Osteoblast (primary cell): ENCODE measurements around the gene CFAP100. TPM values are rescaled to one million over a fixed set of nuclear protein-coding genes. Genes with fewer than 3 reads are reported as not detected.

Source experiments
- DNase-seq: peaks from one replicate; pipeline ENCODE4 v3.0.0; 2011; ENCODE audit warnings: low spot score, mixed read lengths; ENCODE audit not compliant: insufficient read length; ENCODE audit errors: missing footprints
- H2AFZ ChIP-seq: 2 replicates; pipeline ENCODE4 v1.6.0; 2011; ENCODE audit warnings: mild to moderate bottlenecking, low read length
- H3K27ac ChIP-seq: 2 replicates; pipeline ENCODE4 v1.5.1; 2011; ENCODE audit warnings: mild to moderate bottlenecking, low read depth, low read length, moderate library complexity
- H3K27me3 ChIP-seq: 2 replicates; pipeline ENCODE4 v1.6.0; 2012; ENCODE audit warnings: mild to moderate bottlenecking, control low read depth, inconsistent platforms, low read length, moderate library complexity; ENCODE audit not compliant: insufficient read depth
- H3K36me3 ChIP-seq: 2 replicates; pipeline ENCODE4 v1.5.1; 2011; ENCODE audit warnings: mild to moderate bottlenecking, low read length, control low read depth, moderate library complexity; ENCODE audit not compliant: insufficient read depth
- H3K4me1 ChIP-seq: 2 replicates; pipeline ENCODE4 v1.5.1; 2011; ENCODE audit warnings: mild to moderate bottlenecking, low read length, control low read depth, moderate library complexity; ENCODE audit not compliant: insufficient read depth
- H3K4me2 ChIP-seq: 2 replicates; pipeline ENCODE4 v1.6.0; 2011; ENCODE audit warnings: mild to moderate bottlenecking, low read length; ENCODE audit not compliant: insufficient read depth
- H3K4me3 ChIP-seq: fragments of 200-600 bp; sonication (generic); 3 replicates; pipeline ENCODE4 v1.5.1; 2012; ENCODE audit warnings: mild to moderate bottlenecking, low read length, inconsistent platforms; ENCODE audit not compliant: insufficient read depth
- H3K79me2 ChIP-seq: 2 replicates; pipeline ENCODE4 v1.6.0; 2012; ENCODE audit warnings: mild to moderate bottlenecking, low read length, control low read depth, inconsistent platforms; ENCODE audit not compliant: insufficient read depth
- H3K9me3 ChIP-seq: 2 replicates; pipeline ENCODE4 v1.5.1; 2011; ENCODE audit warnings: low read depth, low read length, control low read depth
- H4K20me1 ChIP-seq: 2 replicates; pipeline ENCODE4 v1.6.0; 2012; ENCODE audit warnings: mild to moderate bottlenecking, low read length, control low read depth; ENCODE audit not compliant: insufficient read depth
- CTCF ChIP-seq: IDR thresholded peaks from 2 replicates; pipeline ENCODE4 v1.5.1; 2011; ENCODE audit warnings: mild to moderate bottlenecking, low read depth, low read length, moderate library complexity; ENCODE audit errors: extremely low read depth
- total RNA-seq: library from RNA; depleted of rRNA; stranded (reverse); fragments of >200 nt; gene quantifications from 2 replicates; pipeline ENCODE4 v1.2.3, GENCODE V29; 2012

The CFAP100 gene
- total RNA-seq, 1 donor, result not detected

DNA sequence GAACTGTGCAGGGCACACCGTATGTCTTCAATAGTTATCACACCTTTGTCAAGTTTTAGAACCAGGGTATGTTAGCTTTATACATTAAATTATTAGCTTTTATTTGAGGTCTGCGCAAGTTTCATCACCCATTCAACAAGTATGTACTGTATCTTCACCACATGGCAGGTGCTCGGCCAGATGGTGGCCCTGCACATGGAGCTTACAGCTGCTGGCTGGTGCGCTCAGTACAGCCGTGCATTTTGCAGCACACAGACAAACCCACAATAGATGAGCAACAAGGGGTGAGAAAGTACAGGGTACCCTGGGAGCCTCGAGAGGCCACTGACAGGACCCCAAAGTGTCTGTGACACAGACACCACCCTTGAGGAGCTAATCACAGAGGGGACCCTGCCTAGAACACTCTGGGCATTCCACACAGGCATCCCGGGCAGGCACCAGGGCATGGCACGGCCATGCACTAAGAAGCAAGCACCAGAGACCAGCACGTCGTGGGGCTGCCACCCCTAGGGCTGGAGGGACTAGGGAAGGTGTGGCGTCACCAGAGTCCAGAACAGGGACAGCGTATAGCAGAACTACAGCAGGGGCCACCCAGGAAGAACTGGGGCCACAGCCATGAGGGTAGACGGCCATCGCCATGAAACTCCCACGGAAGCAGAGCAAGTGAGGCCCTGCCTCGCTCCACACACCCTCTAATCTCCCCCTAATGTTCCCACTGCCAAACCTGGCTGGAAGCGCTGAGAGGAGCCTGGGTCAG is 53.6 kb downstream of the CFAP100 start:
- H3K27ac ChIP-seq, result no peak overlapping the region
- no peak overlapping the region for H2AFZ ChIP-seq

DNA sequence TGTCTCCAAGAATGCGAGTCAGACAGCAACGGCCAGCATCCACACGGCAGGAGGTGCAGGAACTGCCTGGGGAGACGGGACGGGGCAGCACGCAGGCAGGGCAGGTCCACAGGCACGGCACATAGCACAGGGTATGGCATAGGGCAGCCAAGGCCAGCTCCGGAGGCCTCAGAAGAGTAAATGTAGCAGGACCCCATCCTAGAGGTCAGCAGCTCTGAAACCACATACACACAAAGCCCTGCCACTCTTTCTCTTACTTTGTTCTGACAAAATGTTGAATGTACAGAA is 54.1 kb downstream of the CFAP100 start:
- no peak overlapping the region for H3K4me2 ChIP-seq
- no peak overlapping the region for H3K4me3 ChIP-seq
- no peak for DNase-seq
- no peak overlapping the region for H2AFZ ChIP-seq
- no peaks in the 10 kb centered on the region for H3K27me3 ChIP-seq
- no peak for TF ChIP-seq CTCF
- H3K36me3 ChIP-seq, result peaks cover 24% of the 10 kb centered on the region
- no peaks in the 10 kb centered on the region for H3K9me3 ChIP-seq
- H3K27ac ChIP-seq, result no peak overlapping the region
- H4K20me1 ChIP-seq, result peaks cover 7% of the 10 kb centered on the region
- H3K79me2 ChIP-seq, result no peaks in the 10 kb centered on the region
- H3K4me1 ChIP-seq, result no peaks in the 10 kb centered on the region

More for the DNA sequence above, 53.6 kb downstream of the CFAP100 start:
- Histone ChIP-seq H3K27me3 (no peaks in the 10 kb centered on the region), H3K4me1 (no peaks in the 10 kb centered on the region), H3K4me2 (no peak overlapping the region), H3K4me3 (no peak overlapping the region), H3K9me3 (no peaks in the 10 kb centered on the region), H3K79me2 (no peaks in the 10 kb centered on the region), H4K20me1 (peaks cover 6% of the 10 kb centered on the region), H3K36me3 (peaks cover 24% of the 10 kb centered on the region)
- no peak for TF ChIP-seq CTCF
- DNase-seq, result no peak

DNA sequence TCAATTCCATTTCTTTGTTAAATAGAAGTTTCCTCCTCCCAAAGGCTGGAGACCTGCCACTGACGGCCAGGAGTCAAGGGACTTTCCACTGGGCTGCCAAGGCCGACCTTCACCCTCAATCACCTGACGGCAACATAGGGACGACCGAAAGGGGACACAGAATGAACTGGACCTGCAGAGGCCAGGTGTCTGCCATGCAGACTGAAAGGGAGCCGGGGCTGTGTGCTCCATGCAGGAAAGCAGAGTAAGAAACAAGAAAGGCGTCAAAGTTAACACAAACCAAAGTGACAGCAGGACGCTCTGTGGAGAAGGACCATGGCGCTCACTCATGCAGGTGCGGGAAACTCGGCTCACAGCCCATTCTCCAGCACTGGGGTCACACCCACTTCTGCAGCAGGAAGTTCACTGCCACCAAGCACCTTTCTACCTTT is 54.9 kb downstream of the CFAP100 start:
- DNase-seq, result no peak
- Histone ChIP-seq H4K20me1 (peaks cover 7% of the 10 kb centered on the region), H3K36me3 (peaks cover 28% of the 10 kb centered on the region), H3K79me2 (peaks cover 3% of the 10 kb centered on the region), H3K4me1 (no peaks in the 10 kb centered on the region), H3K27me3 (no peaks in the 10 kb centered on the region), H3K4me2 (no peak overlapping the region), H3K27ac (no peak overlapping the region), H2AFZ (no peak overlapping the region), H3K9me3 (no peaks in the 10 kb centered on the region), H3K4me3 (no peak overlapping the region)
- TF ChIP-seq CTCF, result no peak

- Histone ChIP-seq H3K4me3 (no peak overlapping the region), H3K4me2 (no peak overlapping the region), H3K36me3 (peaks cover 33% of the 10 kb centered on the region), H3K9me3 (no peaks in the 10 kb centered on the region), H3K4me1 (no peaks in the 10 kb centered on the region), H3K79me2 (peaks cover 4% of the 10 kb centered on the region), H3K27me3 (no peaks in the 10 kb centered on the region), H4K20me1 (peaks cover 7% of the 10 kb centered on the region), H2AFZ (no peak overlapping the region), H3K27ac (no peak overlapping the region)
- no peak for DNase-seq
- no peak for TF ChIP-seq CTCF
Measured at GRCh38 chr3:126450219-126450618, 55.5 kb downstream of the CFAP100 start.
